ENCODE results near the gene C11orf71.

Gene C11orf71

DNA sequence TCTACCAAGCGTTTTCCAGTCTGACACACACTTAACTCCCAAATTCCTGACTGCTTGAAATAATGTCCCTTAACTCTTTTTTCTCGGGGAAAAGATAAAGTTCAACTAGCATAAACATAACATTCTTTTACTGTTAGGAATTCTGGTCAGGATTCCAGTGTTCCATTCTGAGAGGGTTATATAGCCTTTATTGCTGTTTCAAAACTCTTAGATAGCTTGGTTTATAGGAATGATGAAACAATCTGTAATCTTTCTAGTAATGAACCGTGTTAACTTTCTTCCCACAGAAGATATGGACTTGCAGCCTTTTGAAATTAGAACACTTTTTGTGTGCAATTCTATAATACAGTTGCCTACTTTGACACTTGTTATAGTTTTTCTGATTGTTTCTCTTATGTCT, 47.6 kb upstream of the C11orf71 start:
- Histone ChIP-seq H3K27me3 (ENCODE audit: insufficient read depth, low read length) (no peaks in the 10 kb centered on the region), H3K27ac (ENCODE audit: low read depth, low read length, poor library complexity, severe bottlenecking) (no peak overlapping the region), H3K9me2 (ENCODE audit: low read depth, low read length) (no peaks in the 10 kb centered on the region), H3K4me1 (ENCODE audit: insufficient read depth, low read length, severe bottlenecking) (no peaks in the 10 kb centered on the region), H4K20me1 (ENCODE audit: insufficient read depth, low read length) (no peaks in the 10 kb centered on the region), H3K36me3 (ENCODE audit: insufficient read depth, low read length) (peaks cover 47% of the 10 kb centered on the region), H2AFZ (ENCODE audit: low read length) (no peak overlapping the region), H3K9me3 (ENCODE audit: low read length) (no peaks in the 10 kb centered on the region), H3K9ac (ENCODE audit: low read length) (no peak overlapping the region), H3F3A (ENCODE audit: insufficient read depth, low read length) (no peaks in the 10 kb centered on the region), H3K4me2 (ENCODE audit: low read length) (no peak overlapping the region), H3K4me3 (ENCODE audit: low read depth, low read length, poor library complexity, severe bottlenecking) (no peak overlapping the region), H3K79me2 (ENCODE audit: insufficient read depth, low read length) (no peaks in the 10 kb centered on the region)
- TF ChIP-seq, protein P1, sequence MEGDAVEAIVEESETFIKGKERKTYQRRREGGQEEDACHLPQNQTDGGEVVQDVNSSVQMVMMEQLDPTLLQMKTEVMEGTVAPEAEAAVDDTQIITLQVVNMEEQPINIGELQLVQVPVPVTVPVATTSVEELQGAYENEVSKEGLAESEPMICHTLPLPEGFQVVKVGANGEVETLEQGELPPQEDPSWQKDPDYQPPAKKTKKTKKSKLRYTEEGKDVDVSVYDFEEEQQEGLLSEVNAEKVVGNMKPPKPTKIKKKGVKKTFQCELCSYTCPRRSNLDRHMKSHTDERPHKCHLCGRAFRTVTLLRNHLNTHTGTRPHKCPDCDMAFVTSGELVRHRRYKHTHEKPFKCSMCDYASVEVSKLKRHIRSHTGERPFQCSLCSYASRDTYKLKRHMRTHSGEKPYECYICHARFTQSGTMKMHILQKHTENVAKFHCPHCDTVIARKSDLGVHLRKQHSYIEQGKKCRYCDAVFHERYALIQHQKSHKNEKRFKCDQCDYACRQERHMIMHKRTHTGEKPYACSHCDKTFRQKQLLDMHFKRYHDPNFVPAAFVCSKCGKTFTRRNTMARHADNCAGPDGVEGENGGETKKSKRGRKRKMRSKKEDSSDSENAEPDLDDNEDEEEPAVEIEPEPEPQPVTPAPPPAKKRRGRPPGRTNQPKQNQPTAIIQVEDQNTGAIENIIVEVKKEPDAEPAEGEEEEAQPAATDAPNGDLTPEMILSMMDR (IDR thresholded peaks at IDR 0.05; ENCODE audit: low read length): no peak
- TF ChIP-seq EZH2 (IDR thresholded peaks at IDR 0.05; ENCODE audit: borderline replicate concordance, low read length): no peak

- H3K36me3 ChIP-seq (ENCODE audit: insufficient read depth, low read length): peaks cover 44% of the 10 kb centered on the region
- H3K27me3 ChIP-seq (ENCODE audit: insufficient read depth, low read length): no peaks in the 10 kb centered on the region
- no peak overlapping the region for H2AFZ ChIP-seq (ENCODE audit: low read length)
- no peaks in the 10 kb centered on the region for H3K9me3 ChIP-seq (ENCODE audit: low read length)
- H3K9me2 ChIP-seq (ENCODE audit: low read depth, low read length): no peaks in the 10 kb centered on the region
- no peak overlapping the region for H3K9ac ChIP-seq (ENCODE audit: low read length)
- no peaks in the 10 kb centered on the region for H3K4me1 ChIP-seq (ENCODE audit: insufficient read depth, low read length, severe bottlenecking)
- H4K20me1 ChIP-seq (ENCODE audit: insufficient read depth, low read length): no peaks in the 10 kb centered on the region
- H3K79me2 ChIP-seq (ENCODE audit: insufficient read depth, low read length): no peaks in the 10 kb centered on the region
- no peak for TF ChIP-seq EZH2 (IDR thresholded peaks at IDR 0.05; ENCODE audit: borderline replicate concordance, low read length)
- no peak overlapping the region for H3K27ac ChIP-seq (ENCODE audit: low read depth, low read length, poor library complexity, severe bottlenecking)
- no peak overlapping the region for H3K4me2 ChIP-seq (ENCODE audit: low read length)
- H3F3A ChIP-seq (ENCODE audit: insufficient read depth, low read length): no peaks in the 10 kb centered on the region
- H3K4me3 ChIP-seq (ENCODE audit: low read depth, low read length, poor library complexity, severe bottlenecking): no peak overlapping the region
These were observed 47.1 kb upstream of the C11orf71 start for GRCh38 chr11:114447444-114447843.

DNA sequence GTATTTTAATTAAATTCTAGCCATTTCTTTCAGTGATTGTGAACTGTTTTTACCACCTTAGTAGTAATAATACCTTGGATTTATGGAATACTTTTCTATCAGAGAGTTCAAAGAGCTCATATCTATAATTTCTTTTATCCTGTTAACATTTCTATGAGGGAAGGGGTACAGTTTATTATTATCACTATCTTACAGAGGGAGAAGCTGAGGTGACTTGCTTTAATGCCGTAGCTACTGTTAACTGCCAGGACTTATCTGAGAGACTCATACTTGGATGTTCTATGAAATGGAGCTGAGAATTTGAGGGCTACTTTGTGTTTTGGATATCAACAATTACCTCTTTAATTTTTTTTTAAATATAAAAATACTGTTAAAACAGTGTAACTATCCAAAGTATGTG, 42.2 kb upstream of the C11orf71 start:
- H3K79me2 ChIP-seq (ENCODE audit: insufficient read depth, low read length): peaks cover 15% of the 10 kb centered on the region

DNA sequence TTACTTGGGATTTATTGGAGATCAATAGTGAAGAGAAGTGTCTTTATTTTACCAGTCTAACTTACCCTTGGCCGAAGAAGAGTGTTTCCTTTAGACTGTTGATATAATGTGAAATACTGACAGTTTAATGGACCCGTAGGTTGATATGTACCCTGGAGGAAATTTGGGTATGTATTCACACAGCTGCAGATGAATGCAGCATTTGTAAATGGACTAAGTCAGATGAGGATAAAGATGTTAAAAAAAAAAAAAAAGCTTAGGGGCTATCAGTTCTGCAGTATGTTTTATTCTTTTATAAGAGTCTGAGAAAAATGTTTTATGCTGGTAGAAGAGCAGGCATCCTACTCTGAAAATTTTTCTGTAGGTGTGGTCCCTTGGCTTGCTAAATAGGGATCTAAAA, 41.6 kb upstream of the C11orf71 start:
- Histone ChIP-seq H3K4me3 (ENCODE audit: low read depth, low read length, poor library complexity, severe bottlenecking) (no peak overlapping the region), H3K27me3 (ENCODE audit: insufficient read depth, low read length) (no peaks in the 10 kb centered on the region), H3K36me3 (ENCODE audit: insufficient read depth, low read length) (peaks cover 15% of the 10 kb centered on the region), H3K9ac (ENCODE audit: low read length) (no peak overlapping the region), H3K9me3 (ENCODE audit: low read length) (no peaks in the 10 kb centered on the region), H3K4me1 (ENCODE audit: insufficient read depth, low read length, severe bottlenecking) (peaks cover 25% of the 10 kb centered on the region), H3K4me2 (ENCODE audit: low read length) (no peak overlapping the region), H3K27ac (ENCODE audit: low read depth, low read length, poor library complexity, severe bottlenecking) (no peak overlapping the region), H2AFZ (ENCODE audit: low read length) (no peak overlapping the region), H3K79me2 (ENCODE audit: insufficient read depth, low read length) (peaks cover 15% of the 10 kb centered on the region), H4K20me1 (ENCODE audit: insufficient read depth, low read length) (no peaks in the 10 kb centered on the region), H3F3A (ENCODE audit: insufficient read depth, low read length) (no peaks in the 10 kb centered on the region), H3K9me2 (ENCODE audit: low read depth, low read length) (no peaks in the 10 kb centered on the region)
- TF ChIP-seq EZH2 (IDR thresholded peaks at IDR 0.05; ENCODE audit: borderline replicate concordance, low read length): no peak
- TF ChIP-seq, protein P1 (IDR thresholded peaks at IDR 0.05; ENCODE audit: low read length): no peak

More for the DNA sequence above, 42.2 kb upstream of the C11orf71 start:
- H3K4me2 ChIP-seq (ENCODE audit: low read length): no peak overlapping the region
- H3K4me3 ChIP-seq (ENCODE audit: low read depth, low read length, poor library complexity, severe bottlenecking): no peak overlapping the region
- H3K36me3 ChIP-seq (ENCODE audit: insufficient read depth, low read length): peaks cover 15% of the 10 kb centered on the region
- H3K27ac ChIP-seq (ENCODE audit: low read depth, low read length, poor library complexity, severe bottlenecking): no peak overlapping the region
- H3F3A ChIP-seq (ENCODE audit: insufficient read depth, low read length): no peaks in the 10 kb centered on the region
- H2AFZ ChIP-seq (ENCODE audit: low read length): no peak overlapping the region
- no peak for TF ChIP-seq EZH2 (IDR thresholded peaks at IDR 0.05; ENCODE audit: borderline replicate concordance, low read length)
- TF ChIP-seq, protein P1 (IDR thresholded peaks at IDR 0.05; ENCODE audit: low read length): no peak
- H3K9me2 ChIP-seq (ENCODE audit: low read depth, low read length): no peaks in the 10 kb centered on the region
- no peaks in the 10 kb centered on the region for H3K9me3 ChIP-seq (ENCODE audit: low read length)
- H3K4me1 ChIP-seq (ENCODE audit: insufficient read depth, low read length, severe bottlenecking): peaks cover 25% of the 10 kb centered on the region
- H3K27me3 ChIP-seq (ENCODE audit: insufficient read depth, low read length): no peaks in the 10 kb centered on the region
- no peaks in the 10 kb centered on the region for H4K20me1 ChIP-seq (ENCODE audit: insufficient read depth, low read length)
- no peak overlapping the region for H3K9ac ChIP-seq (ENCODE audit: low read length)

Data from OCI-LY1 (cell line).